MM.1S (cell line): ENCODE data around the gene SLC39A7.
A peak's percentile ranks its signal among the peaks of the same experiment; 100 is the strongest.

Experiments used
- DNase-seq: peaks from one replicate; pipeline ENCODE4 v3.0.0-alpha.2; 2015
- H2AFZ ChIP-seq: fragments of 300-600 bp; sonication (generic); 2 replicates; pipeline ENCODE4 v1.6.0; 2016; ENCODE audit warnings: antibody characterized with exemption, low read length
- H3F3A ChIP-seq: fragments of 300-600 bp; sonication (generic); 2 replicates; pipeline ENCODE4 v1.6.1; 2016; ENCODE audit warnings: mild to moderate bottlenecking, antibody characterized with exemption, low read length, moderate library complexity, mixed read lengths; ENCODE audit not compliant: insufficient read depth
- H3K27ac ChIP-seq: fragments of 300-600 bp; sonication (generic); 2 replicates; pipeline ENCODE4 v1.5.1; 2016; ENCODE audit warnings: mild to moderate bottlenecking, low read length
- H3K27me3 ChIP-seq: fragments of 300-600 bp; sonication (generic); replicated peaks from 2 replicates; pipeline ENCODE4 v1.6.0; 2016; ENCODE audit warnings: low read length; ENCODE audit not compliant: insufficient read depth
- H3K36me3 ChIP-seq: fragments of 300-600 bp; sonication (generic); replicated peaks from 2 replicates; pipeline ENCODE4 v1.6.1; 2016; ENCODE audit warnings: mild to moderate bottlenecking, low read length, mixed read lengths; ENCODE audit not compliant: insufficient read depth
- H3K4me1 ChIP-seq: fragments of 300-600 bp; sonication (generic); 2 replicates; pipeline ENCODE4 v1.6.1; 2016; ENCODE audit warnings: low read length, mixed read lengths
- H3K4me2 ChIP-seq: fragments of 300-600 bp; sonication (generic); 2 replicates; pipeline ENCODE4 v1.6.0; 2016; ENCODE audit warnings: low read depth, low read length
- H3K4me3 ChIP-seq: fragments of 300-600 bp; sonication (generic); 2 replicates; pipeline ENCODE4 v1.5.1; 2016; ENCODE audit warnings: low read length, mixed read lengths
- H3K79me2 ChIP-seq: fragments of 300-600 bp; sonication (generic); 2 replicates; pipeline ENCODE4 v1.6.1; 2016; ENCODE audit warnings: mixed run types, low read length, mixed read lengths
- H3K9ac ChIP-seq: fragments of 300-600 bp; sonication (generic); 2 replicates; pipeline ENCODE4 v1.6.1; 2016; ENCODE audit warnings: low read length, mixed read lengths
- H3K9me2 ChIP-seq: fragments of 300-600 bp; sonication (generic); replicated peaks from 2 replicates; pipeline ENCODE4 v1.6.1; 2016; ENCODE audit warnings: mild to moderate bottlenecking, low read length, mixed read lengths; ENCODE audit not compliant: insufficient read depth
- H3K9me3 ChIP-seq: fragments of 300-600 bp; sonication (generic); replicated peaks from 2 replicates; pipeline ENCODE4 v1.6.1; 2016; ENCODE audit warnings: mild to moderate bottlenecking, low read length, mixed read lengths; ENCODE audit not compliant: insufficient read depth
- H4K20me1 ChIP-seq: fragments of 300-600 bp; sonication (generic); 2 replicates; pipeline ENCODE4 v1.6.1; 2016; ENCODE audit warnings: mild to moderate bottlenecking, low read length, moderate library complexity, mixed read lengths; ENCODE audit not compliant: insufficient read depth
- CTCF ChIP-seq: fragments of 300-600 bp; sonication (generic); IDR thresholded peaks from 2 replicates; pipeline ENCODE4 v1.5.1; 2016; ENCODE audit warnings: antibody characterized with exemption, low read length, mixed read lengths
- EZH2 ChIP-seq: fragments of 300-600 bp; sonication (generic); optimal IDR thresholded peaks from 2 replicates; pipeline ENCODE3; 2017; ENCODE audit warnings: low read depth, mild to moderate bottlenecking, antibody characterized with exemption, low read length, mixed read lengths
- EZH2phosphoT487 ChIP-seq: fragments of 300-600 bp; sonication (generic); IDR thresholded peaks from 2 replicates; pipeline ENCODE4 v1.6.1; 2018; ENCODE audit warnings: antibody characterized with exemption, low read length

The SLC39A7 gene

GRCh38 chr6:33160728-33161344 lies 39.8 kb upstream of the SLC39A7 start:
- peak; percentile 26 for DNase-seq
- Histone ChIP-seq H2AFZ (peak overlapping the region; percentile 83), H4K20me1 (no peaks in the 10 kb centered on the region), H3F3A (no peaks in the 10 kb centered on the region), H3K36me3 (no peaks in the 10 kb centered on the region), H3K79me2 (no peaks in the 10 kb centered on the region), H3K4me1 (peaks cover 6% of the 10 kb centered on the region; the same call in 1 of the 2 replicates), H3K4me3 (peak overlapping the region; percentile 70), H3K27me3 (peaks cover 20% of the 10 kb centered on the region), H3K9ac (no peak overlapping the region), H3K27ac (no peak overlapping the region), H3K9me3 (no peaks in the 10 kb centered on the region), H3K4me2 (peak overlapping the region; percentile 88; the same call in 1 of the 2 replicates), H3K9me2 (no peaks in the 10 kb centered on the region)
- no peak for TF ChIP-seq EZH2
- no peak for TF ChIP-seq EZH2phosphoT487
- no peak for TF ChIP-seq CTCF

- peak overlapping the region; percentile 83 for H2AFZ ChIP-seq
Measured at GRCh38 chr6:33161354-33162331, 39.0 kb upstream of the SLC39A7 start.

GRCh38 chr6:33163540-33163939 lies 37.1 kb upstream of the SLC39A7 start:
- Histone ChIP-seq H3K9ac (no peak overlapping the region), H3K27me3 (peaks cover 24% of the 10 kb centered on the region), H3K4me3 (no peak overlapping the region), H3F3A (no peaks in the 10 kb centered on the region), H3K4me1 (peaks cover 6% of the 10 kb centered on the region; the same call in 1 of the 2 replicates), H3K79me2 (no peaks in the 10 kb centered on the region), H3K9me3 (no peaks in the 10 kb centered on the region), H2AFZ (no peak overlapping the region), H3K4me2 (no peak overlapping the region), H3K9me2 (no peaks in the 10 kb centered on the region), H3K27ac (no peak overlapping the region), H4K20me1 (no peaks in the 10 kb centered on the region), H3K36me3 (no peaks in the 10 kb centered on the region)
- DNase-seq: no peak
- TF ChIP-seq EZH2 (no peak), EZH2phosphoT487 (no peak), CTCF (no peak)

More at GRCh38 chr6:33161354-33162331, 39.0 kb upstream of the SLC39A7 start:
- Histone ChIP-seq H3K27me3 (peaks cover 24% of the 10 kb centered on the region), H3K27ac (no peak overlapping the region), H3K36me3 (no peaks in the 10 kb centered on the region), H3K9me3 (no peaks in the 10 kb centered on the region), H3K9me2 (no peaks in the 10 kb centered on the region), H3K9ac (peak overlapping the region; percentile 55), H3K79me2 (no peaks in the 10 kb centered on the region), H3K4me3 (peak overlapping the region; percentile 70), H3K4me1 (peaks cover 6% of the 10 kb centered on the region; the same call in 1 of the 2 replicates), H4K20me1 (no peaks in the 10 kb centered on the region), H3F3A (no peaks in the 10 kb centered on the region), H3K4me2 (peak overlapping the region; percentile 88)
- no peak for TF ChIP-seq EZH2
- TF ChIP-seq CTCF: peak; percentile 88
- no peak for TF ChIP-seq EZH2phosphoT487
- peak; percentile 65 for DNase-seq
